Cardiac muscle cell (in vitro differentiated cells and primary cell): ENCODE results near the gene RASAL2. TPM values are rescaled to one million over a fixed set of nuclear protein-coding genes. Genes with fewer than 3 reads are reported as not detected.
A peak's percentile ranks its signal among the peaks of the same experiment; 100 is the strongest.

Experiments
- DNase-seq, 2 donors: peaks; one replicate each; pipeline versions ENCODE4 v3.0.0 to v3.0.0-alpha.2; 2010 to 2017; ENCODE audit warnings: low read depth in 1 of 2, low spot score in 1 of 2
- H3K27ac ChIP-seq: fragments of 200-600 bp; sonication (generic); 2 replicates; pipeline ENCODE4 v1.5.1; 2016
- H3K27me3 ChIP-seq: fragments of 200-600 bp; sonication (generic); 2 replicates; pipeline ENCODE4 v1.6.0; 2016; ENCODE audit warnings: control low read depth
- H3K36me3 ChIP-seq: fragments of 200-600 bp; sonication (generic); 2 replicates; pipeline ENCODE4 v1.5.1; 2016; ENCODE audit warnings: control low read depth
- H3K4me1 ChIP-seq: fragments of 200-600 bp; sonication (generic); 2 replicates; pipeline ENCODE4 v1.8.1; 2017; ENCODE audit warnings: low read depth, mild to moderate bottlenecking, mixed run types
- H3K4me3 ChIP-seq: fragments of 200-600 bp; sonication (generic); 2 replicates; pipeline ENCODE4 v1.5.1; 2016; ENCODE audit warnings: mild to moderate bottlenecking
- H3K9me3 ChIP-seq: fragments of 200-600 bp; sonication (generic); 2 replicates; pipeline ENCODE4 v1.5.1; 2017; ENCODE audit warnings: low read depth, mild to moderate bottlenecking, control low read depth
- CTCF ChIP-seq: IDR thresholded peaks from 2 replicates; pipeline ENCODE4 v1.5.1; 2012; ENCODE audit warnings: low read depth, mild to moderate bottlenecking, low read length
- polyA plus RNA-seq: library from polyadenylated mRNA; unstranded; fragments of >200 nt; fragmentation: Nextera tagmentation; extraction: Ambion mirVana; gene quantifications from 2 replicates; pipeline ENCODE4 v1.2.1, GENCODE V29; 2016
- total RNA-seq: library from RNA; depleted of rRNA; stranded (reverse); fragments of >200 nt; gene quantifications from 2 replicates; pipeline ENCODE4 v1.2.3, GENCODE V29; 2016

The RASAL2 gene
- total and polyA plus RNA-seq, 2 experiments from 2014 or later, result 11.2 to 35.3 TPM

DNA sequence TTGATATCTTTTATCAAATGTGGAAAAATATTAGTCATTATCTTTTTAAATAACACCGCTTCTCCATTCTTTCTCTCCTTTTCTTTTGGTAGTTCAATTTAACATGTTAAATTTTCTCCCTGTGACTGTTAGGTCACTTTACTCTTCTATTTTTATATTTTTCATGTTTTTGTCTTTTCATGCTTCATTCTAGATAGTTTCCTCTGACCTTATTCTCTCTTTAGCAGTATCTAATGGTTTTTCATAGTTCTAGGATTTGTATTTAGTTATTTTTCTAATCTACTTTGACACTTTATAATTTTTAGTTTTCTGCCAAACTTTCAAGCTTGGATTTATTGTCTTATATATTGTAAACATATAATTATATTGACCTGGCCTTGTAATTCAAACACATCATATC, 116.0 kb downstream of the RASAL2 start:
- Histone ChIP-seq H3K4me3 (no peak overlapping the region), H3K9me3 (peaks cover 2% of the 10 kb centered on the region), H3K27ac (no peak overlapping the region), H3K27me3 (no peaks in the 10 kb centered on the region), H3K36me3 (no peaks in the 10 kb centered on the region), H3K4me1 (no peaks in the 10 kb centered on the region)
- no peak for DNase-seq
- no peak for TF ChIP-seq CTCF

DNA sequence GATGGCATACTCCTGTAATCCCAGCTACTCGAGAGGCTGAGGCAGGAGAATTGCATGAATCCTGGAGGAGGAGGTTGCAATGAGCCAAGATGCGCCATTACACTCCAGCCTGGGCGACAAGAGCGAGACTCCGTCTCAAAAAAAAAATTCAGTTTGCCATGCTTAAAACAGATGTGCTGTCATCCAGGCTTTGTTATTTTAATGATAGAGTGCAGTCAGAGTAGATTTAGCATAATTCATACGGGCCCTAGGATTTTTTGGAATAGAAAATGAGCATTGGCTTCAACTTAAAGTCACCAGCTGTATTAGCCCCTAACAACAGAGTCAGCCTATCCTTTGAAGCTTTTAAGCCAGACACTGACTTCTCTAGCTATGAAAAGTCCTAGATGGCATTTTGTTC, 124.6 kb downstream of the RASAL2 start:
- H3K27me3 ChIP-seq, result no peaks in the 10 kb centered on the region
- no peak for TF ChIP-seq CTCF
- H3K27ac ChIP-seq, result no peak overlapping the region
- H3K9me3 ChIP-seq, result no peaks in the 10 kb centered on the region
- no peak overlapping the region for H3K4me3 ChIP-seq
- DNase-seq, result no peak
- no peaks in the 10 kb centered on the region for H3K36me3 ChIP-seq
- no peaks in the 10 kb centered on the region for H3K4me1 ChIP-seq

- Histone ChIP-seq H3K27ac (no peak overlapping the region), H3K27me3 (no peaks in the 10 kb centered on the region), H3K4me3 (no peak overlapping the region), H3K4me1 (no peaks in the 10 kb centered on the region), H3K36me3 (no peaks in the 10 kb centered on the region), H3K9me3 (no peaks in the 10 kb centered on the region)
- DNase-seq, result peak in 1 of 2 donors; percentile 41
- TF ChIP-seq CTCF, result no peak
Measured at GRCh38 chr1:178220094-178220493, 126.2 kb downstream of the RASAL2 start.

DNA sequence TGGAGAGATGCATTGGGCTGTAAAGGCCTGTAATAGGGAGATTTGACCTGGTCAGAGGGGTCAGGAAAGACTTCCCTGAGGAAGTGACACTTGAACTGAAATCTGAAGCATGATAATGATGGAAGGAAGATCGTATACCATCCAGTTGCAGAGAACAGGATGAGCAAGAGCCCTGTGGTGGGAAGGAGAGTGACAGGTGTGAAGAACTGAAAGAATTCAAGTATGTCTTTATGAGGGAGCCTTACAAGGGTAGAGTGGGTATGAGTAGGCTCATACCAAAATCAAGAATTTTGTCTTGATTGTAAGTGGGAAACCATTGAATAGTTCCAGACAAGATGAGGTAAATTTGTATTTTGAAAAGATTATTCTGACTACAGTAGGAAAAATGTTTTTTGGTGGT, 129.4 kb downstream of the RASAL2 start:
- TF ChIP-seq CTCF, result no peak
- DNase-seq, result no peak
- no peaks in the 10 kb centered on the region for H3K27me3 ChIP-seq
- H3K36me3 ChIP-seq, result no peaks in the 10 kb centered on the region
- H3K4me3 ChIP-seq, result no peak overlapping the region
- H3K4me1 ChIP-seq, result no peaks in the 10 kb centered on the region
- H3K27ac ChIP-seq, result no peak overlapping the region
- no peaks in the 10 kb centered on the region for H3K9me3 ChIP-seq

DNA sequence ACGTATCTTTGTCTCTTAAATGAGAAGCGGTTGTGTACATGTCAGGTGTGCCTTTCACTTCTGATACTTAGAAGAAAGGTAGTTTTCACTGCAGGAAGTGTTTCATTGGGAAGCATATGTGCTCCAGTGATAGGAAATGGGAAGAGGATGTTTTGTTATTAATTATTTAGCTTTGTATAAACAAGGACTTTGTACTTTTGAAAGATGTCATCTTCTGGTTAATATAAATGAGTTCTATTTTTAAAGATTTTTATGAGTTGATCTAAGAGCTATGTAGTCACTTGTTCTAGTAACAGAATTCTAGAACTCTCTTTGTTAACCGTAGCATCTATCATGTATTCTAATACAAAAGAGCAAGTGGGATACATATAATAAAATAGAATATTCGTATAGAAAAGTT, 130.5 kb downstream of the RASAL2 start:
- DNase-seq, result no peak
- Histone ChIP-seq H3K27me3 (no peaks in the 10 kb centered on the region), H3K36me3 (no peaks in the 10 kb centered on the region), H3K27ac (no peak overlapping the region), H3K9me3 (no peaks in the 10 kb centered on the region), H3K4me3 (no peak overlapping the region), H3K4me1 (no peaks in the 10 kb centered on the region)
- TF ChIP-seq CTCF, result no peak

DNA sequence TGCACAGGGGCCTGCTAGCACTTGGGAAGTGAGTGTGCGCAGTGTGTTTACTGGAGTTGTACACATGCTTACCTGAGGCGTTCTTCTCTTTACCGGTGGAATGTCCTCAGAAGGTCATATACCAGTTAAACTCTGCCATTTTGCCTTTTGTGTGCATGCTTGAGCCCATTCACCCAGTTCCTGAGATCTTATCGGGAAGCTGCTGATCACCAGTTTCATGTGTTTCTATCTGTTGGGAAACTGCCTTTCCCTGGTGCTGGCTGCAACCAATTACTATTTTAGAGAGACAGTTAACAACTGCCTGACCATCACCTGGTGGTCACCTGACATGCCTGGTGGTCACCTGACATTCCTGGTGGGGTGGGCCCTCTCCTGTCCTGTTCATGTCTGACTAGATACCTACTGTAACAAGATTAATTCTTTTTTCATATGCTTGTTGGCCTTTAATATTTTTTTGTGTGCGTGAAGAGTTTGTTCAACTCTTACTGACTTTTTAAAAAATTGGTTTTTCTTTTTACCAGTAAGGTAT, 137.0 kb downstream of the RASAL2 start:
- no peak for TF ChIP-seq CTCF
- Histone ChIP-seq H3K36me3 (no peaks in the 10 kb centered on the region), H3K9me3 (no peaks in the 10 kb centered on the region), H3K27me3 (no peaks in the 10 kb centered on the region), H3K27ac (no peak overlapping the region), H3K4me1 (no peaks in the 10 kb centered on the region), H3K4me3 (no peak overlapping the region)
- no peak for DNase-seq
